Stimulated activated CD8-positive, alpha-beta memory T cell treated with anti-CD3 and anti-CD28 coated beads, Interleukin-7, amount 100 ng/mL, for 24 hours (primary cell): ENCODE data around the gene CER1.
"Not testable (repeated sequence)": the region's sequence is repeated elsewhere in the genome, so short reads cannot be mapped to it uniquely, and the experiment has no call there.

Experiments
- DNase-seq: peaks from one replicate; pipeline ENCODE4 v3.0.0-alpha.2; 2020; ENCODE audit warnings: low read depth

CER1 gene

DNA sequence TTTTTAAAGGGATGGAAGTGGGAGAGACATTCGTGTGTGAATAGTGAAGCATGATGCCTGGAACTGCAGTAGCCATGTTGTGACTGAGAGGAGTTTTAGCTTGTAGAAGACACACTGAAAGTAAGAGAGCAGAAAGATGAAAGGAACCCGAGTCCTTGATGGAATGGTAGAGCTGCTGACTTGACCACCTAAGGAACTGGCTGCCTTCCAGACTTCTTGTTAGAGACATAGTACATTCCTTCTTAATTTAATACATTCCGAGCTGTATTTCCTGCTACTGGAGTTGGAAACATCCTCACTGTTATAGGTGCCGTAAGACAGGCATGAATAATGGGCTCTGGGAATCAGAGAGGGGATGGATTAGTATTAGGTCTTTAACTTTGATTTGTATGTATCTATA is 7.4 kb downstream of the CER1 start:
- DNase-seq = no peak

- no peak for DNase-seq
These were observed 9.3 kb downstream of the CER1 start for GRCh38 chr9:14713187-14713767.

GRCh38 chr9:14710804-14711203 is 11.7 kb downstream of the CER1 start:
- DNase-seq = no peak

GRCh38 chr9:14706530-14707140 is 15.9 kb downstream of the CER1 start:
- no peak for DNase-seq

- no peak for DNase-seq
These were observed 17.5 kb downstream of the CER1 start for GRCh38 chr9:14705079-14705478.

DNA sequence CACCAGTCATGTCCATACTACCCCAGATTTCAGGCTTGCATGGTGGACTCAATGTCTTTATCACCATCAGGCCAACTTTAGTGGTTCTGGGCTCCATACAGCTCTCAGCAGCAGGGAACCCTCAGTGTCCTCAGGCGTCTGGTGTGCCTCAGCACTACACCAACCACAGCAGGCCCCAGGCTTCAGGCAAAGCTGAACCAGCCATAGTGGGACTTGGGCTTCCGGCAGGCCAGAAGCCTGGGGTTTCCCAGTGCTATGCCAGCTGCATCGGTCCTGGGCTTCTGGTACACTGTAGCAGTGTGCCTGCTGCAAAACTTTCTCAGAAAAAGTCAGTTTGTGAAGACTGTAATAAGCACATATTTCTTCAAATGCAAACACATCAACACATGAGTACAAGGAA is 18.3 kb downstream of the CER1 start:
- no peak for DNase-seq

- DNase-seq = no peak
These were observed 20.3 kb downstream of the CER1 start for GRCh38 chr9:14702200-14702720.

GRCh38 chr9:14693251-14693861 is 29.2 kb downstream of the CER1 start, which contains the start of gene ZDHHC21:
TSS of gene ZDHHC21 (minus strand) at chr9:14693432. CDS start at chr9:14674340, 19,092 bp downstream.
- DNase-seq = peak; percentile 28

- peak; percentile 2 for DNase-seq
These were observed 29.9 kb downstream of the CER1 start for GRCh38 chr9:14692470-14693250.

- DNase-seq = no peak
These were observed 31.4 kb downstream of the CER1 start for GRCh38 chr9:14690948-14691730.

DNA sequence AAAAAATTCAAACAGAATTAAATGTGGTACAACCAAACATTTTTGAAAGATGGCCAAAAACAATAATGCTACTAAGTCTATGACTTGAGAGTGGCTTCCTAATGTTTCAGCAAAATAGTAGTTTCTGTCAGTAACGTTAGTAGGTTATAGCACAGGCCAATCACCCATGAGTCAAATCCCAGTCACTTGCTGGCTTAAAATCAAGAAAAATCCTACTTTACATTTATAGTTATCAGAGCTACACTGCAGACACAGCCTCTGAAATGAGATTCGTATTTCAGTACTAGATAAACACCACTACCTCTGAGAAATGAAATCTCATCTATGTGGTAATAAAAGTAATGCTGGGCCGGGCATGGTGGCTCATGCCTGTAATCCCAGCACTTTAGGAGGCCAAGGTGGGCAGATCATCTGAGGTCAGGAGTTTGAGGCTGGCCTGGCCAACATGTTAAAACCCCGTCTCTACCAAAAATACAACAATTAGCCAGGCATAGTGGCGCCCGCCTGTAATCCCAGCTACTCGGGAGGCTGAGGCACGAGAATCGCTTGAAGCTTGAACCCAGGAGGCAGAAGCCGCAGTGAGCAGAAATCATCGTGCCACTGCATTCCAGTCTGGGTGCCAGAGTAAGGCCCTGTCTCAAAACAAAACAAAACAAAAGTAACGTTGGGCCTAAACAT is 35.4 kb downstream of the CER1 start:
- no peak for DNase-seq

DNA sequence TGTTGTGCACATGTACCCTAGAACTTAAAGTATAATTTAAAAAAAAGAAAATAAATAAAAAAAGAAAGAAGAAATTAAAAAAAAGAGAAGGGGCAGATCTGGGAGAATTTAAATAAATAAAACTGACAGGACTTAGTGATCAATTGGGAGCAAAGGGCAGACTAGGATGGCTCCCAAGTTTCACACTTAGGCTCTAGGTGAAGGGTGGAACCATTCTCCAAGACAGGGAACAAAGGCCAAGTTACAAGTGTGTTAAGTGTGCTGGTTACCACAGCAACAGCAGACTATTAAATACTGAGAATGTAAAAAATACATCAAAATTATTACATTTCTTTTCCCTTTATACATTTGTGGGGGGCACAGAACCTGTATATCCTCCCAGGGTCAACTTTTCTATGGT is 36.4 kb downstream of the CER1 start:
- no peak for DNase-seq

DNA sequence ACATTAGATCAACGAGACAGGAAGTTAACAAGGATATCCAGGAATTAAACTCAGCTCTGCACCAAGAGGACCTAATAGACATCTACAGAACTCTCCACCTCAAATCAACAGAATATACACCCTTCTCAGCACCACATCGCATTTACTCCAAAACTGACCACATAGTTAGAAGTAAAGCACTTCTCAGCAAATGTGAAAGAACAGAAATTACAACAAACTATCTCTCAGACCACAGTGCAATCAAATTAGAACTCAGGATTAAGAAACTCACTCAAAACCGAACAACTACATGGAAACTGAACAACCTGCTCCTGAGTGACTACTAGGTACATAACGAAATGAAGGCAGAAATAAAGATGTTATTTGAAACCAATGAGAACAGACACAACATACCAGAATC is 39.9 kb downstream of the CER1 start:
- not testable (repeated sequence) for DNase-seq

GRCh38 chr9:14678776-14679175 is 43.8 kb downstream of the CER1 start:
- DNase-seq = no peak

DNA sequence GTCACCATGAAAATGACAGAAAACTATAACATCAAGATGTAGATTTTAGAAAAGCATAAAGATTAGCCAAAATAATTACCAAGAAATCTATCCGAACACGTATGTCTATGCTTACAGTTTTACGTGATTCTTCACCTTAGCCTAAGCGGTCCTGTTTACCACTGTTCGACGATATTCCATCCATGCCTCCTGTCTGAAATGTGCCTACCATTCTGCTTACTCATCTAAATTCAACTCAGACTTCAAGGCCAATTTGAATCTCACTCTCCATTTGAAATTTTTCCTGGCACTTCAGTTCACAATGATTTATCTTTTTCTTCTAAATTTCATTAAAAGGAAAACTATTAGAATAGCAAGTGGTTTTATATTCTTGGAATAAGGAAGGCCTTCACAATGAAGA is 44.7 kb downstream of the CER1 start:
- no peak for DNase-seq

- no peak for DNase-seq
These were observed 45.1 kb downstream of the CER1 start for GRCh38 chr9:14677396-14677795.

- no peak for DNase-seq
These were observed 47.9 kb downstream of the CER1 start for GRCh38 chr9:14674630-14675029.

- no peak for DNase-seq
These were observed 51.2 kb downstream of the CER1 start for GRCh38 chr9:14671377-14671776.

- no peak for DNase-seq
These were observed 51.8 kb downstream of the CER1 start for GRCh38 chr9:14670718-14671117.
